Measurements from ENCODE around the gene MAMSTR. TPM values are rescaled to one million over a fixed set of nuclear protein-coding genes. Genes with fewer than 3 reads are reported as not detected.

Gene MAMSTR
- total RNA-seq, 4 donors from 2014 or later, result 0.51 TPM; not detected in 3

- TF ChIP-seq, protein P1, sequence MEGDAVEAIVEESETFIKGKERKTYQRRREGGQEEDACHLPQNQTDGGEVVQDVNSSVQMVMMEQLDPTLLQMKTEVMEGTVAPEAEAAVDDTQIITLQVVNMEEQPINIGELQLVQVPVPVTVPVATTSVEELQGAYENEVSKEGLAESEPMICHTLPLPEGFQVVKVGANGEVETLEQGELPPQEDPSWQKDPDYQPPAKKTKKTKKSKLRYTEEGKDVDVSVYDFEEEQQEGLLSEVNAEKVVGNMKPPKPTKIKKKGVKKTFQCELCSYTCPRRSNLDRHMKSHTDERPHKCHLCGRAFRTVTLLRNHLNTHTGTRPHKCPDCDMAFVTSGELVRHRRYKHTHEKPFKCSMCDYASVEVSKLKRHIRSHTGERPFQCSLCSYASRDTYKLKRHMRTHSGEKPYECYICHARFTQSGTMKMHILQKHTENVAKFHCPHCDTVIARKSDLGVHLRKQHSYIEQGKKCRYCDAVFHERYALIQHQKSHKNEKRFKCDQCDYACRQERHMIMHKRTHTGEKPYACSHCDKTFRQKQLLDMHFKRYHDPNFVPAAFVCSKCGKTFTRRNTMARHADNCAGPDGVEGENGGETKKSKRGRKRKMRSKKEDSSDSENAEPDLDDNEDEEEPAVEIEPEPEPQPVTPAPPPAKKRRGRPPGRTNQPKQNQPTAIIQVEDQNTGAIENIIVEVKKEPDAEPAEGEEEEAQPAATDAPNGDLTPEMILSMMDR (IDR thresholded peaks at IDR 0.05; ENCODE audit: low read depth), result no peak
Observed at GRCh38 chr19:48668761-48669160, 50.8 kb downstream of the MAMSTR start.

DNA sequence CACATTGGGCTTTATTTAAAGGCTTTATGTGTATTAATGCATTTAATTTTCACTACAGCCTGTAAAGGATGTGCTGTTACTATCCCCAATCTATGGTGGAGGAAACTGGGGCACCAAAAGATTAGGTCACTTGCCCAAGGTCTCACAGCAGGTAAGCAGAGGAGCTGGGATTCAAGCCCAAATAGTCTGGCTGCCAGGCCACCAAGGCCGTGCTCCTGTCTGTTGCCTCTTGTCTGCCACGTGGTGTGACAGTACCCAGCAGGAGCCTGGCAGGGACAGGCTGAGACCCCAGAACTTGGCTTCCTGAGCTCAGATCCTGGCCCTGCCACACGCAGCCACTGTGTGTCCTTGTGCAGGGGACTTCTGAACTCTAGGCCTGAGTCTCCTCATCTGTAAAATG is 51.2 kb downstream of the MAMSTR start:
- TF ChIP-seq, protein P1 (IDR thresholded peaks at IDR 0.05; ENCODE audit: low read depth), result no peak

DNA sequence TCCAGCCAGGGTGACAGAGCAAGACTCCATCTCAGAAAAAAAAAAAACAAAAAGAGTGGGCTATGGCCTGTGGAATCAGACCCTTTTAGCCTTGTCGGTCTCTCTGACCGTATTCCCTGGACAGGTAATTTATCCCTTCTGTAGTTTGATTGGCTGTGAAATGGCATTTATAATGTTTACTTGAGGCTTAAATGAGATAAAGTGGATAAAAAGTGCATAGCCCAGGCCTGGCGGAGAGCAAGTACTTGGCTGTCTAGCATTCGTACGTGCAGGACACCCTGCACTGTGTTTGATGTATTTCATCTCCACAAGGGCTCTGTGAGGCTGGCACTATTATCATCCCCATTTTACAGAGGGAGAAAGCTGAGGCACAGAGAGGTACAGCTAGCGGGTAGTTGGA is 53.7 kb downstream of the MAMSTR start:
- TF ChIP-seq, protein P1 (IDR thresholded peaks at IDR 0.05; ENCODE audit: low read depth), result no peak

GRCh38 chr19:48664476-48664875 is 55.0 kb downstream of the MAMSTR start:
- TF ChIP-seq, protein P1 (IDR thresholded peaks at IDR 0.05; ENCODE audit: low read depth), result no peak

DNA sequence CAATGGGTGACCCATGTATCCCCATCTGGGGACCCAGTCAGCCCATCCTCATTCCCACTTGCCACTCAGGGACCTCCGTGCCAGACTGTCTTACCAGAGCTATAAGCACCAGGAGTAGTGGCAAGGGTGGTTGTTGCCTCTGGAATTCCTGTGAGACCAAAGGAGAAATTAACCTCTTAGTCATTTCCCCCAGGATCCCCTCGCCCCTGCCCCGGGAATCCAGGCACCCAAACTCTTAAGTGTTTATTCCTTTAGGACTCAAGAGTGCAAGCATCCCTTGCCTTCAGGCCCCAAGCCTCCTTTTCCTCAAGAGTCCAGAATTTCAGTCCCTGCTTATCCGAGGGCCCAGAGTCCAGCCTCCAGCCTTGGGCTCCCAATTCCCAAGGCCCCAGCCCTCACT is 55.9 kb downstream of the MAMSTR start:
- TF ChIP-seq, protein P1 (IDR thresholded peaks at IDR 0.05; ENCODE audit: low read depth), result no peak

Other genes with a start within 250 kb of the MAMSTR start
- gene LMTK3, start 207.9 kb downstream of the MAMSTR start, total RNA-seq, result not detected
- not detected for gene SULT2B1, start 167.6 kb downstream of the MAMSTR start, total RNA-seq
- not detected for gene SPACA4, start 113.0 kb downstream of the MAMSTR start, total RNA-seq
- gene FAM83E, start 104.6 kb downstream of the MAMSTR start, total RNA-seq, result not detected
- 1,000 to 10,000 TPM in 3 of 4 donors, 100 to 1,000 TPM in 1; 998 to 1,778 (median 1,670) TPM for gene RPL18, start 100.5 kb downstream of the MAMSTR start, total RNA-seq
- gene SPHK2, start 100.2 kb downstream of the MAMSTR start, total RNA-seq, result 10 to 100 TPM in 1 of 4 donors, 1 to 10 TPM in 3; 4.9 to 33.2 (median 9.1) TPM
- 10 to 100 TPM in 1 of 4 donors, 1 to 10 TPM in 2, under 1 TPM in 1; 0.33 to 18.6 (median 6.3) TPM for gene DBP, start 82.3 kb downstream of the MAMSTR start, total RNA-seq
- 1 to 10 TPM in 2 of 4 donors, not detected in 2; 1.5 to 3.4 TPM for gene CA11, start 73.5 kb downstream of the MAMSTR start, total RNA-seq
- gene NTN5, start 46.7 kb downstream of the MAMSTR start, total RNA-seq, result 1 to 10 TPM in 1 of 4 donors, not detected in 3; 1.5 TPM
- not detected for gene FUT2, start 23.8 kb downstream of the MAMSTR start, total RNA-seq
- 10 to 100 TPM in 3 of 4 donors, 1 to 10 TPM in 1; 4.1 to 38.1 (median 11.5) TPM for gene RASIP1, start 20.9 kb upstream of the MAMSTR start, total RNA-seq
- under 1 TPM in 1 of 4 donors, not detected in 3; 0.75 TPM for gene IZUMO1, start 27.2 kb upstream of the MAMSTR start, total RNA-seq
- 1 to 10 TPM; 1.0 to 7.2 (median 4.4) TPM for gene FUT1, start 32.9 kb upstream of the MAMSTR start, total RNA-seq
- not detected for gene FGF21, start 35.8 kb upstream of the MAMSTR start, total RNA-seq
- 10 to 100 TPM; 25.4 to 71.6 (median 40.1) TPM for gene BCAT2, start 91.3 kb upstream of the MAMSTR start, total RNA-seq
- 10 to 100 TPM in 3 of 4 donors, 1 to 10 TPM in 1; 6.4 to 19.0 (median 13.8) TPM for gene HSD17B14, start 116.8 kb upstream of the MAMSTR start, total RNA-seq
- 10 to 100 TPM in 1 of 4 donors, 1 to 10 TPM in 3; 5.7 to 27.3 (median 8.5) TPM for gene PLEKHA4, start 148.9 kb upstream of the MAMSTR start, total RNA-seq
- 10 to 100 TPM; 30.5 to 81.7 (median 48.3) TPM for gene PPP1R15A, start 152.7 kb upstream of the MAMSTR start, total RNA-seq
- under 1 TPM in 1 of 4 donors, not detected in 3; 0.22 TPM for gene TULP2, start 179.0 kb upstream of the MAMSTR start, total RNA-seq
- 100 to 1,000 TPM; 128 to 480 (median 313) TPM for gene NUCB1, start 180.6 kb upstream of the MAMSTR start, total RNA-seq
- 1 to 10 TPM in 1 of 4 donors, not detected in 3; 1.1 TPM for gene DHDH, start 214.0 kb upstream of the MAMSTR start, total RNA-seq
- gene BAX, start 235.2 kb upstream of the MAMSTR start, total RNA-seq, result 10 to 100 TPM; 21.0 to 37.2 (median 31.2) TPM
- gene FTL, start 245.6 kb upstream of the MAMSTR start, total RNA-seq, result over 10,000 TPM in 3 of 4 donors, 1,000 to 10,000 TPM in 1; 7,770 to 28,830 (median 13,714) TPM